K562 (cell line): Measurements from ENCODE around the gene MNDA.

Source experiments
- ATF2 ChIP-seq: sonication (generic); formaldehyde crosslinking; IDR thresholded peaks from 2 replicates; pipeline ENCODE4 v1.8.1; 2022; ENCODE audit warnings: missing genetic modification reagents
- FOS ChIP-seq: IDR thresholded peaks from 3 replicates; pipeline ENCODE4 v1.6.1; 2011; ENCODE audit not compliant: insufficient read length; ENCODE audit errors: extremely low read depth
- JUND ChIP-seq, 2 experiments: IDR thresholded peaks; 2 replicates in 1 of 2; 3 replicates in 1 of 2; pipeline ENCODE4 v1.6.1; 2011; ENCODE audit warnings: borderline replicate concordance in 2 of 2, low read depth in 2 of 2, low read length in 2 of 2, improper control_type of control experiment in 1 of 2, missing biosample characterization in 1 of 2, missing genetic modification characterization in 1 of 2, missing genetic modification reagents in 1 of 2

- TF ChIP-seq FOS (no peak), JUND (IDR thresholded peaks at IDR 0.05; ENCODE audit: borderline replicate concordance, low read depth, low read length) (no peak), JUND (tag; IDR thresholded peaks at IDR 0.05; ENCODE audit: borderline replicate concordance, low read depth, low read length) (no peak), ATF2 (CRISPR knock-in tag) (no peak)
These were observed 33.4 kb downstream of the MNDA start for GRCh38 chr1:158864595-158864994.
